Esophagus squamous epithelium (tissue), 4 donors: ENCODE data around the gene ATP6V1E1.
"Not testable (repeated sequence)": the region's sequence is repeated elsewhere in the genome, so short reads cannot be mapped to it uniquely, and the experiment has no call there.

Source experiments
- CTCF ChIP-seq, 6 experiments: fragments of 450-650 bp in 4 of 6; fragments of 200-600 bp in 2 of 6; sonication (generic) in 2 of 6; IDR thresholded peaks; one replicate each; pipeline ENCODE4 v1.5.1; 2016 to 2019; ENCODE audit warnings: antibody characterized with exemption in 6 of 6, mild to moderate bottlenecking in 4 of 6, moderate library complexity in 4 of 6
- POLR2A ChIP-seq, 4 donors: fragments of 450-650 bp; IDR thresholded peaks; one replicate each; pipeline ENCODE4 v1.6.1; 2017; ENCODE audit warnings: antibody characterized with exemption in 4 of 4, mild to moderate bottlenecking in 4 of 4, moderate library complexity in 3 of 4

GRCh38 chr22:17642357-17642756 is 13.8 kb upstream of the ATP6V1E1 start:
- TF ChIP-seq CTCF, POLR2A (IDR thresholded peaks at IDR 0.05): not testable (repeated sequence)
